HEK293T (cell line): ENCODE measurements around the gene RNU2-1.

Experiments used
- BHLHE40 ChIP-seq: fragments of 450-650 bp; IDR thresholded peaks from 2 replicates; pipeline ENCODE4 v1.6.1; 2016; ENCODE audit warnings: mild to moderate bottlenecking, moderate library complexity, borderline replicate concordance
- PKNOX1 ChIP-seq: fragments of 450-650 bp; IDR thresholded peaks from 2 replicates; pipeline ENCODE4 v1.6.1; 2016
- SP1 ChIP-seq: fragments of 450-650 bp; IDR thresholded peaks from 2 replicates; pipeline ENCODE4 v1.6.1; 2017

- no peak for TF ChIP-seq SP1
- TF ChIP-seq PKNOX1, result no peak
- TF ChIP-seq BHLHE40, result no peak
Observed at GRCh38 chr17:43199633-43200032, 34.1 kb downstream of the RNU2-1 start.
